GM12875 (cell line): ENCODE data around the gene F12.

ENCODE experiments used
- H3K4me3 ChIP-seq: one replicate; pipeline ENCODE4 v1.5.1; 2011; ENCODE audit warnings: low read depth, low read length, control low read depth
- TF ChIP-seq, protein P1 (sequence below): IDR thresholded peaks from 2 replicates; pipeline ENCODE4 v1.5.1; 2011; ENCODE audit warnings: low read depth, mild to moderate bottlenecking, control low read depth, inconsistent platforms, low read length, moderate library complexity, borderline replicate concordance; ENCODE audit not compliant: insufficient read depth

The F12 gene

GRCh38 chr5:177440211-177440989 lies 31.0 kb upstream of the F12 start:
- TF ChIP-seq, protein P1, sequence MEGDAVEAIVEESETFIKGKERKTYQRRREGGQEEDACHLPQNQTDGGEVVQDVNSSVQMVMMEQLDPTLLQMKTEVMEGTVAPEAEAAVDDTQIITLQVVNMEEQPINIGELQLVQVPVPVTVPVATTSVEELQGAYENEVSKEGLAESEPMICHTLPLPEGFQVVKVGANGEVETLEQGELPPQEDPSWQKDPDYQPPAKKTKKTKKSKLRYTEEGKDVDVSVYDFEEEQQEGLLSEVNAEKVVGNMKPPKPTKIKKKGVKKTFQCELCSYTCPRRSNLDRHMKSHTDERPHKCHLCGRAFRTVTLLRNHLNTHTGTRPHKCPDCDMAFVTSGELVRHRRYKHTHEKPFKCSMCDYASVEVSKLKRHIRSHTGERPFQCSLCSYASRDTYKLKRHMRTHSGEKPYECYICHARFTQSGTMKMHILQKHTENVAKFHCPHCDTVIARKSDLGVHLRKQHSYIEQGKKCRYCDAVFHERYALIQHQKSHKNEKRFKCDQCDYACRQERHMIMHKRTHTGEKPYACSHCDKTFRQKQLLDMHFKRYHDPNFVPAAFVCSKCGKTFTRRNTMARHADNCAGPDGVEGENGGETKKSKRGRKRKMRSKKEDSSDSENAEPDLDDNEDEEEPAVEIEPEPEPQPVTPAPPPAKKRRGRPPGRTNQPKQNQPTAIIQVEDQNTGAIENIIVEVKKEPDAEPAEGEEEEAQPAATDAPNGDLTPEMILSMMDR, result no peak

GRCh38 chr5:177439518-177440053 lies 30.2 kb upstream of the F12 start:
- no peak overlapping the region for H3K4me3 ChIP-seq
- TF ChIP-seq, protein P1, result no peak

More at GRCh38 chr5:177440211-177440989, 31.0 kb upstream of the F12 start:
- no peak overlapping the region for H3K4me3 ChIP-seq

GRCh38 chr5:177438468-177438867 lies 29.1 kb upstream of the F12 start:
- TF ChIP-seq, protein P1, result no peak

GRCh38 chr5:177437623-177438022 lies 28.3 kb upstream of the F12 start:
- no peak overlapping the region for H3K4me3 ChIP-seq
- TF ChIP-seq, protein P1, result no peak

More at GRCh38 chr5:177438468-177438867, 29.1 kb upstream of the F12 start:
- H3K4me3 ChIP-seq, result no peak overlapping the region

DNA sequence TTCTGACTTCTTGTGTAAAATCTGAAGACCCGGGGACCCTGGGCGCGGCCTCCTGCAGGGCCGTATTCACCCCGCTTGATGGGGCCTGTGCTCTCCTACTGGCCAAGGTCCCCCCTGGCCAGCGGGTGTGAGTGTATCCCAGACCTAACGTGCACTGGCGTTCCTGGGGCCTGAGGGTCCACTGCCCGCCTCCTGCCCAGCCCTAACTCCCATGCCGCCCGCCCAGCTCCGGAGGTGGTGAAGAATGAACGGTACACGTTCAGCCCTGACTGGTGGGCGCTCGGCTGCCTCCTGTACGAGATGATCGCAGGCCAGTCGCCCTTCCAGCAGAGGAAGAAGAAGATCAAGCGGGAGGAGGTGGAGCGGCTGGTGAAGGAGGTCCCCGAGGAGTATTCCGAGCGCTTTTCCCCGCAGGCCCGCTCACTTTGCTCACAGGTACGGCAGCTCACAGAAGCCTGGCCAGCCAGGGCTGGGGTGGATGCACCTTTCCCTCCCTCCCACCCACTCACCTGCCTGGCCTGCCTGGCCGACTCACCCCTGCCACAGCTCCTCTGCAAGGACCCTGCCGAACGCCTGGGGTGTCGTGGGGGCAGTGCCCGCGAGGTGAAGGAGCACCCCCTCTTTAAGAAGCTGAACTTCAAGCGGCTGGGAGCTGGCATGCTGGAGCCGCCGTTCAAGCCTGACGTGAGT lies 26.6 kb upstream of the F12 start:
- TF ChIP-seq, protein P1, result no peak
- H3K4me3 ChIP-seq, result no peak overlapping the region

GRCh38 chr5:177434942-177435738 lies 25.8 kb upstream of the F12 start:
- TF ChIP-seq, protein P1, result no peak

More at GRCh38 chr5:177434942-177435738, 25.8 kb upstream of the F12 start:
- H3K4me3 ChIP-seq, result no peak overlapping the region
